Bronchial epithelial cell (primary cell): ENCODE measurements around the gene OLFML2B. TPM values are rescaled to one million over a fixed set of nuclear protein-coding genes. Genes with fewer than 3 reads are reported as not detected.

Experiments used
- DNase-seq: peaks from one replicate; pipeline ENCODE4 v3.0.0-alpha.2; 2010; ENCODE audit warnings: low read depth
- FAIRE-seq: peaks from 2 replicates; lab custom pipeline; 2011; peaks lifted over from hg19 to GRCh38; lab: Jason Lieb, UNC
- H3K27me3 ChIP-seq: 2 replicates; pipeline ENCODE4 v1.5.1; 2011; ENCODE audit warnings: low read length; ENCODE audit not compliant: control insufficient read depth, insufficient read depth
- H3K36me3 ChIP-seq: 2 replicates; pipeline ENCODE4 v1.5.1; 2011; ENCODE audit warnings: low read length; ENCODE audit not compliant: control insufficient read depth, insufficient read depth
- H3K4me3 ChIP-seq: 2 replicates; pipeline ENCODE4 v1.5.1; 2011; ENCODE audit warnings: mild to moderate bottlenecking, low read depth, low read length, control low read depth
- CTCF ChIP-seq: IDR thresholded peaks from 2 replicates; pipeline ENCODE4 v1.5.1; 2011; ENCODE audit warnings: mild to moderate bottlenecking, moderate library complexity, low read length, control low read depth, inconsistent platforms; ENCODE audit not compliant: insufficient read depth, severe bottlenecking
- total RNA-seq: library from RNA; depleted of rRNA; stranded (reverse); fragments of >200 nt; gene quantifications from 2 replicates; pipeline ENCODE4 v1.2.1, GENCODE V29; 2014

Gene OLFML2B
- total RNA-seq, 1 donor from 2014 or later = not detected

GRCh38 chr1:161985301-161985822, 38.3 kb downstream of the OLFML2B start:
- DNase-seq = no peak
- H3K36me3 ChIP-seq = no peaks in the 10 kb centered on the region
- H3K27me3 ChIP-seq = peaks cover 4% of the 10 kb centered on the region
- H3K4me3 ChIP-seq = no peak overlapping the region
- no peak for TF ChIP-seq CTCF
- peak; percentile 64 for FAIRE-seq

- TF ChIP-seq CTCF = no peak
- Histone ChIP-seq H3K4me3 (no peak overlapping the region), H3K36me3 (no peaks in the 10 kb centered on the region), H3K27me3 (peaks cover 5% of the 10 kb centered on the region)
- DNase-seq (no peak), FAIRE-seq (no peak)
Measured at GRCh38 chr1:161983725-161984124, 39.9 kb downstream of the OLFML2B start.

GRCh38 chr1:161982917-161983316, 40.8 kb downstream of the OLFML2B start:
- DNase-seq = no peak
- Histone ChIP-seq H3K4me3 (no peak overlapping the region), H3K27me3 (peaks cover 5% of the 10 kb centered on the region), H3K36me3 (no peaks in the 10 kb centered on the region)
- FAIRE-seq = no peak
- no peak for TF ChIP-seq CTCF

- FAIRE-seq = no peak
- peaks cover 5% of the 10 kb centered on the region for H3K27me3 ChIP-seq
- no peak for DNase-seq
- H3K4me3 ChIP-seq = no peak overlapping the region
- H3K36me3 ChIP-seq = no peaks in the 10 kb centered on the region
- TF ChIP-seq CTCF = no peak
Measured at GRCh38 chr1:161982507-161982895, 41.2 kb downstream of the OLFML2B start.

- Histone ChIP-seq H3K27me3 (peaks cover 5% of the 10 kb centered on the region), H3K4me3 (no peak overlapping the region), H3K36me3 (no peaks in the 10 kb centered on the region)
- DNase-seq (no peak), FAIRE-seq (no peak)
- TF ChIP-seq CTCF = no peak
Measured at GRCh38 chr1:161981735-161982506, 41.7 kb downstream of the OLFML2B start.
